Thyroid gland (tissue), 4 donors: ENCODE results near the gene RAP1GAP2.

Experiments
- CTCF ChIP-seq, 6 experiments: fragments of 200-600 bp in 3 of 6; fragments of 450-650 bp in 3 of 6; sonication (generic) in 3 of 6; IDR thresholded peaks; one replicate each; pipeline ENCODE4 v1.5.1; 2016 to 2019; ENCODE audit warnings: antibody characterized with exemption in 6 of 6, mild to moderate bottlenecking in 2 of 6, inconsistent platforms in 1 of 6, moderate library complexity in 1 of 6
- POLR2A ChIP-seq, 2 donors: fragments of 450-650 bp; IDR thresholded peaks; one replicate each; pipeline ENCODE4 v1.6.1; 2017; ENCODE audit warnings: antibody characterized with exemption in 2 of 2, mild to moderate bottlenecking in 2 of 2, moderate library complexity in 1 of 2

GRCh38 chr17:2971851-2972250 lies 175.6 kb downstream of the RAP1GAP2 start:
- TF ChIP-seq POLR2A (IDR thresholded peaks at IDR 0.05), result no peak
- no peak for TF ChIP-seq CTCF (IDR thresholded peaks at IDR 0.05)
